Heart left ventricle (tissue), 16 donors: ENCODE results near the gene DNAJB12. TPM values are rescaled to one million over a fixed set of nuclear protein-coding genes. Genes with fewer than 3 reads are reported as not detected.
A peak's percentile ranks its signal among the peaks of the same experiment; 100 is the strongest.

Experiments
- ATAC-seq, 4 donors: fragments of 200-7000 bp; cut with Tn5 transposase; one replicate each; pipeline ENCODE4 v1.9.1; 2020 to 2022; ENCODE audit warnings: moderate library complexity in 4 of 4, mild to moderate bottlenecking in 3 of 4, moderate number of reproducible peaks in 1 of 4
- DNase-seq, 5 donors: peaks; one replicate each; pipeline ENCODE4 v3.0.0-alpha.2; 2020
- H3K27ac ChIP-seq, 12 donors: fragments of 200-600 bp; sonication (generic) in 4 of 12; one replicate each; pipeline versions ENCODE4 v1.5.0 to v1.8.0; 2016 to 2022; ENCODE audit warnings: mild to moderate bottlenecking in 2 of 12
- H3K27me3 ChIP-seq, 9 donors: fragments of 200-600 bp; sonication (generic) in 2 of 9; one replicate each; pipeline versions ENCODE4 v1.5.1 to v1.8.0; 2016 to 2022; ENCODE audit warnings: mild to moderate bottlenecking in 3 of 9
- H3K36me3 ChIP-seq, 9 donors: fragments of 200-600 bp; sonication (generic) in 2 of 9; one replicate each; pipeline versions ENCODE4 v1.5.0 to v1.8.0; 2018 to 2022; ENCODE audit warnings: mild to moderate bottlenecking in 2 of 9
- H3K4me1 ChIP-seq, 12 donors: fragments of 200-600 bp; sonication (generic) in 4 of 12; one replicate each; pipeline versions ENCODE4 v1.5.0 to v1.8.0; 2016 to 2022; ENCODE audit warnings: mild to moderate bottlenecking in 3 of 12
- H3K4me3 ChIP-seq, 12 donors: fragments of 200-600 bp; sonication (generic) in 4 of 12; one replicate each; pipeline versions ENCODE4 v1.5.0 to v1.8.0; 2017 to 2022; ENCODE audit warnings: mild to moderate bottlenecking in 9 of 12, moderate library complexity in 4 of 12
- H3K9me3 ChIP-seq, 12 donors: fragments of 200-600 bp; sonication (generic) in 4 of 12; one replicate each; pipeline versions ENCODE4 v1.5.0 to v1.8.0; 2016 to 2022; ENCODE audit warnings: mild to moderate bottlenecking in 1 of 12
- CTCF ChIP-seq, 12 donors: fragments of 200-600 bp; sonication (generic) in 4 of 12; IDR thresholded peaks; one replicate each; pipeline versions ENCODE4 v1.5.0 to v1.8.0; 2018 to 2022; ENCODE audit warnings: antibody characterized with exemption in 12 of 12, mild to moderate bottlenecking in 5 of 12
- POLR2A ChIP-seq, 2 donors: fragments of 450-650 bp; IDR thresholded peaks; one replicate each; pipeline ENCODE4 v1.6.1; 2017; ENCODE audit warnings: antibody characterized with exemption in 2 of 2, mild to moderate bottlenecking in 2 of 2, moderate library complexity in 2 of 2
- WGBS, 4 donors: extraction: QIAGEN DNeasy Blood & Tissue Kit in 2 of 4; methylation state at CpG; one replicate each; pipeline versions ENCODE4 v1.1.5 to v1.1.7; 2013 to 2018; 5-methylcytosine and 5-hydroxymethylcytosine counted together
- intact Hi-C, 10 donors: fragments of 100-400 bp; cut with DNase I; formaldehyde crosslinking; loops; one replicate each; pipeline versions ENCODE4 v1.11.1 to v1.14.2; 2022
- polyA plus RNA-seq, 2 donors: library from polyadenylated mRNA; stranded (reverse); fragments of 200-250 nt; gene quantifications; one replicate each; pipeline ENCODE4 v1.2.3, GENCODE V29; 2013
- total RNA-seq, 9 donors: library from RNA; depleted of rRNA in 2 of 9; stranded (reverse); fragments of >200 nt in 2 of 9; fragmentation: NEBNext Ultra II Directional in 3 of 9; extraction: Animal tissue kit (Norgen Biotek cat#: 25700) in 3 of 9; gene quantifications; one replicate each; pipeline versions ENCODE4 v1.1.0 to v1.2.4, GENCODE V29; 2016 to 2023
- donor health status: ischemic (EF 13 %, LVEDD 7.1; RV severe dilation, severe dysfunction).
- donor health status: healthy with polysubstance abuse.
- donor health status: DM: no; HTN: yes; CAD: no.
- donor health status: DM: no; HTN: no; CAD: no.
- donor health status: ischemic (EF 25% LVEDD 6.9; RV normal size, moderate dysfunction).
- donor health status: ischemic (EF 25% LVEDD 5.7; RV mildly dilated, moderate dysfunction).
- donor health status: healthy.
- donor health status: DM: yes; HTN: yes; CAD: no.
- donor health status: ischemic (EF 35%, LVEDD 5.7; RV mildly dilated, moderate dysfunction).
- donor health status: nonischemic (EF 11% LVEDD 7.7; RV severe dilation, severe dysfunction).
- donor health status: DM: yes; HTN: yes; CAD: no.
- donor health status: PGD.
- donor health status: ischemic (EF 29% LVEDD 5.4; RV normal size, mild dysfunction).
- donor health status: nonischemic (EF 23%, LVEDD 6.1; RV moderate dilation, normal function).

The DNAJB12 gene
- total and polyA plus RNA-seq, 11 donors = 21.1 to 42.5 (median 29.1) TPM

GRCh38 chr10:72303424-72304128 is 51.1 kb downstream of the DNAJB12 start:
- TF ChIP-seq POLR2A (IDR thresholded peaks at IDR 0.05) = no peak
- no peak for TF ChIP-seq CTCF (IDR thresholded peaks at IDR 0.05)
- DNase-seq (no peak), ATAC-seq (no peak)
- intact Hi-C loops = no loop called here
- H3K4me3 ChIP-seq = no peak overlapping the region
- 80 to 98% (median 87%) methylated on average over 7 to 8 of the region's 8 CpGs for WGBS, 4 donors
- H3K27ac ChIP-seq = no peak overlapping the region
- H3K9me3 ChIP-seq = no peaks in the 10 kb centered on the region
- peaks cover under 1 to 35% (median 17%) of the 10 kb centered on the region in 12 donors for H3K4me1 ChIP-seq
- no peaks in the 10 kb centered on the region for H3K27me3 ChIP-seq
- no peaks in the 10 kb centered on the region for H3K36me3 ChIP-seq

GRCh38 chr10:72298592-72299519 is 55.9 kb downstream of the DNAJB12 start:
- intact Hi-C loops = loop anchor here in 1 of 10 donors (2.0 kb wide), 1 partner anchor 26 kb away; no protein-coding TSS in a partner anchor
- ATAC-seq (no peak), DNase-seq (no peak)
- Histone ChIP-seq H3K4me3 (peak overlapping the region in 1 of 12 donors; percentile 73), H3K4me1 (peaks cover 0 to 35% (median 11%) of the 10 kb centered on the region in 12 donors), H3K27ac (peak overlapping the region in 11 of 12 donors; percentile 79 to 99 (median 94)), H3K36me3 (no peaks in the 10 kb centered on the region), H3K27me3 (no peaks in the 10 kb centered on the region), H3K9me3 (no peaks in the 10 kb centered on the region)
- TF ChIP-seq POLR2A (IDR thresholded peaks at IDR 0.05) (no peak), CTCF (IDR thresholded peaks at IDR 0.05) (no peak)
- WGBS, 4 donors = 86 to 91% (median 87%) methylated on average over 11 to 16 of the region's 16 CpGs

- Histone ChIP-seq H3K27me3 (no peaks in the 10 kb centered on the region), H3K36me3 (no peaks in the 10 kb centered on the region), H3K9me3 (no peaks in the 10 kb centered on the region), H3K27ac (peak overlapping the region; percentile 79 to 99 (median 93)), H3K4me3 (peak overlapping the region; percentile 42 to 92 (median 70)), H3K4me1 (peaks cover 0 to 37% (median 11%) of the 10 kb centered on the region in 12 donors)
- ATAC-seq (peak; percentile 94 to 98 (median 96)), DNase-seq (peak; percentile 98 to 100 (median 99))
- 7 to 14% (median 8%) methylated on average over 36 to 55 of the region's 55 CpGs for whole genome bisulfite sequencing, 4 donors
- TF ChIP-seq CTCF (IDR thresholded peaks at IDR 0.05) (no peak), POLR2A (IDR thresholded peaks at IDR 0.05) (peak in 1 of 2 donors; percentile 88)
- intact Hi-C loops = loop anchor here in 2 of 10 donors (2.0 kb wide), 2 partner anchors 21 to 27 kb away; no protein-coding TSS in a partner anchor
Observed at GRCh38 chr10:72297805-72298591, 56.7 kb downstream of the DNAJB12 start.
